Mesenchymal stem cell (in vitro differentiated cells and primary cell): Measurements from ENCODE around the gene DEK.

Experiments used
- DNase-seq: peaks from one replicate; pipeline ENCODE4 v3.0.0-alpha.2; 2013
- H2AFZ ChIP-seq: one replicate; pipeline ENCODE4 v1.6.1; 2013; ENCODE audit warnings: low read depth, mild to moderate bottlenecking, control low read depth, inconsistent platforms, low read length, moderate library complexity
- H2AK5ac ChIP-seq: 2 replicates; pipeline ENCODE4 v1.6.1; 2013; ENCODE audit warnings: low read length, moderate library complexity, mild to moderate bottlenecking, inconsistent platforms; ENCODE audit not compliant: severe bottlenecking
- H2BK120ac ChIP-seq: one replicate; pipeline ENCODE4 v1.6.1; 2013; ENCODE audit warnings: low read depth, mild to moderate bottlenecking, inconsistent platforms, low read length, moderate library complexity
- H2BK12ac ChIP-seq, 2 experiments: one replicate each; pipeline ENCODE4 v1.6.1; 2013; ENCODE audit warnings: inconsistent platforms in 2 of 2, low read length in 2 of 2, mild to moderate bottlenecking in 2 of 2, moderate library complexity in 2 of 2, control low read depth in 1 of 2
- H2BK15ac ChIP-seq: one replicate; pipeline ENCODE4 v1.6.1; 2013; ENCODE audit warnings: mild to moderate bottlenecking, low read depth, inconsistent platforms; ENCODE audit not compliant: poor library complexity, severe bottlenecking
- H2BK5ac ChIP-seq: 2 replicates; pipeline ENCODE4 v1.6.1; 2013; ENCODE audit warnings: low read depth, mild to moderate bottlenecking, low read length, control low read depth, inconsistent platforms; ENCODE audit not compliant: poor library complexity, severe bottlenecking
- H3K14ac ChIP-seq, 2 experiments: one replicate each; pipeline ENCODE4 v1.6.1; 2013; ENCODE audit warnings: inconsistent platforms in 2 of 2, low read length in 2 of 2, control low read depth in 1 of 2, mild to moderate bottlenecking in 1 of 2, moderate library complexity in 1 of 2
- H3K18ac ChIP-seq, 2 experiments: one replicate each; pipeline ENCODE4 v1.6.1; 2013; ENCODE audit warnings: inconsistent platforms in 2 of 2, low read length in 2 of 2, control low read depth in 1 of 2, low read depth in 1 of 2, mild to moderate bottlenecking in 1 of 2
- H3K23ac ChIP-seq, 2 experiments: one replicate each; pipeline ENCODE4 v1.6.1; 2013; ENCODE audit warnings: inconsistent platforms in 2 of 2, low read length in 2 of 2, mild to moderate bottlenecking in 2 of 2, moderate library complexity in 2 of 2, control low read depth in 1 of 2
- H3K27ac ChIP-seq: 2 replicates; pipeline ENCODE4 v1.5.1; 2013; ENCODE audit warnings: mild to moderate bottlenecking, moderate library complexity, low read length, control low read depth, inconsistent platforms; ENCODE audit not compliant: poor library complexity, severe bottlenecking
- H3K27me3 ChIP-seq, 2 experiments: 2 replicates each; pipeline versions ENCODE4 v1.6.1 to v1.7.0; 2013; ENCODE audit warnings: low read length in 2 of 2, mild to moderate bottlenecking in 2 of 2, moderate library complexity in 2 of 2, control low read depth in 1 of 2, inconsistent platforms in 1 of 2; ENCODE audit not compliant: control insufficient read depth in 1 of 2, insufficient read depth in 1 of 2
- H3K36me3 ChIP-seq, 2 experiments: 2 replicates each; pipeline versions ENCODE4 v1.6.1 to v1.7.0; 2013; ENCODE audit warnings: low read length in 2 of 2, control low read depth in 1 of 2, inconsistent platforms in 1 of 2, low read depth in 1 of 2, mild to moderate bottlenecking in 1 of 2; ENCODE audit not compliant: insufficient read depth in 2 of 2, control insufficient read depth in 1 of 2
- H3K4ac ChIP-seq, 2 experiments: one replicate each; pipeline ENCODE4 v1.6.1; 2013; ENCODE audit warnings: inconsistent platforms in 2 of 2, low read length in 2 of 2, mild to moderate bottlenecking in 2 of 2, moderate library complexity in 2 of 2, control low read depth in 1 of 2, low read depth in 1 of 2
- H3K4me1 ChIP-seq: 2 replicates; pipeline ENCODE4 v1.6.1; 2013; ENCODE audit warnings: low read depth, low read length, control low read depth; ENCODE audit not compliant: control insufficient read depth, insufficient read depth
- H3K4me2 ChIP-seq: 2 replicates; pipeline ENCODE4 v1.6.1; 2013; ENCODE audit warnings: low read length, mild to moderate bottlenecking, inconsistent platforms; ENCODE audit not compliant: poor library complexity, severe bottlenecking
- H3K4me3 ChIP-seq, 2 experiments: 2 replicates each; pipeline versions ENCODE4 v1.5.1 to v1.7.0; 2013; ENCODE audit warnings: low read length in 2 of 2, mild to moderate bottlenecking in 2 of 2, control low read depth in 1 of 2, low read depth in 1 of 2; ENCODE audit not compliant: insufficient read depth in 1 of 2
- H3K79me1 ChIP-seq: replicated peaks from 2 replicates; pipeline ENCODE4 v1.6.1; 2013; ENCODE audit warnings: mild to moderate bottlenecking, control low read depth, low read length, inconsistent platforms; ENCODE audit not compliant: poor library complexity, severe bottlenecking
- H3K9ac ChIP-seq: 2 replicates; pipeline ENCODE4 v1.7.0; 2013; ENCODE audit warnings: mild to moderate bottlenecking, low read length, moderate library complexity
- H3K9me3 ChIP-seq: 2 replicates; pipeline ENCODE4 v1.7.0; 2013; ENCODE audit warnings: mild to moderate bottlenecking, low read length; ENCODE audit not compliant: control insufficient read depth
- H4K8ac ChIP-seq: one replicate; pipeline ENCODE4 v1.6.1; 2013; ENCODE audit warnings: inconsistent platforms, mild to moderate bottlenecking, low read length, moderate library complexity
- H4K91ac ChIP-seq: one replicate; pipeline ENCODE4 v1.6.1; 2013; ENCODE audit warnings: mild to moderate bottlenecking, low read length, inconsistent platforms
- whole genome bisulfite sequencing: methylation state at CpG from one replicate; pipeline ENCODE4 v1.1.7; 2013; ENCODE audit warnings: mixed read lengths; 5-methylcytosine and 5-hydroxymethylcytosine counted together

Gene DEK

GRCh38 chr6:18308070-18308735 lies 43.9 kb upstream of the DEK start:
- H3K18ac ChIP-seq = no peak overlapping the region
- DNase-seq = peak; percentile 28
- no peaks in the 10 kb centered on the region for H3K79me1 ChIP-seq
- no peak overlapping the region for H2BK120ac ChIP-seq
- no peak overlapping the region for H2BK12ac ChIP-seq
- no peaks in the 10 kb centered on the region for H3K9me3 ChIP-seq
- peak overlapping the region; percentile 87 for H3K27ac ChIP-seq
- H2BK15ac ChIP-seq = no peak overlapping the region
- no peak overlapping the region for H4K91ac ChIP-seq
- H3K14ac ChIP-seq = no peak overlapping the region
- H3K4me1 ChIP-seq = peaks cover 2% of the 10 kb centered on the region
- H3K9ac ChIP-seq = no peak overlapping the region
- H2BK5ac ChIP-seq = peak overlapping the region; percentile 71
- H3K4me2 ChIP-seq = no peak overlapping the region
- H2AFZ ChIP-seq = no peak overlapping the region
- H4K8ac ChIP-seq = no peak overlapping the region
- H2AK5ac ChIP-seq = no peak overlapping the region
- H3K23ac ChIP-seq = no peak overlapping the region
- H3K36me3 ChIP-seq = no peaks in the 10 kb centered on the region
- H3K4ac ChIP-seq = no peak overlapping the region
- no peaks in the 10 kb centered on the region for H3K27me3 ChIP-seq
- no peak overlapping the region for H3K4me3 ChIP-seq
- 66% methylated on average over 4 of the region's 4 CpGs for WGBS

- Histone ChIP-seq H3K36me3 (no peaks in the 10 kb centered on the region), H4K8ac (no peak overlapping the region), H4K91ac (no peak overlapping the region), H3K14ac (no peak overlapping the region), H2BK120ac (no peak overlapping the region), H3K23ac (no peak overlapping the region), H3K4me2 (no peak overlapping the region), H2BK12ac (no peak overlapping the region), H2BK5ac (no peak overlapping the region), H2BK15ac (no peak overlapping the region), H3K27ac (peak overlapping the region; percentile 62), H3K27me3 (no peaks in the 10 kb centered on the region), H3K4ac (no peak overlapping the region), H2AFZ (no peak overlapping the region), H2AK5ac (no peak overlapping the region), H3K4me1 (peaks cover 2% of the 10 kb centered on the region), H3K9me3 (no peaks in the 10 kb centered on the region), H3K4me3 (no peak overlapping the region), H3K18ac (no peak overlapping the region), H3K9ac (no peak overlapping the region), H3K79me1 (no peaks in the 10 kb centered on the region)
- 81% methylated on average over 2 of the region's 2 CpGs for WGBS
- peak; percentile 34 for DNase-seq
Measured at GRCh38 chr6:18306977-18307376, 42.6 kb upstream of the DEK start.

GRCh38 chr6:18302561-18303439 lies 38.5 kb upstream of the DEK start:
- DNase-seq = no peak
- WGBS = 86% methylated on average over 7 of the region's 8 CpGs
- no peak overlapping the region for H3K14ac ChIP-seq

GRCh38 chr6:18293076-18293904 lies 29.0 kb upstream of the DEK start:
- no peak overlapping the region for H3K4me3 ChIP-seq
- no peak overlapping the region for H2AFZ ChIP-seq
- WGBS = 62% methylated on average over 5 of the region's 6 CpGs
- H3K18ac ChIP-seq = no peak overlapping the region
- no peak overlapping the region for H3K9ac ChIP-seq
- no peaks in the 10 kb centered on the region for H3K4me1 ChIP-seq
- H3K4me2 ChIP-seq = no peak overlapping the region
- H2BK5ac ChIP-seq = no peak overlapping the region
- H3K27me3 ChIP-seq = peaks cover 0 to 7% of the 10 kb centered on the region in 2 experiments
- no peaks in the 10 kb centered on the region for H3K36me3 ChIP-seq
- H2BK15ac ChIP-seq = no peak overlapping the region
- no peak overlapping the region for H3K4ac ChIP-seq
- H3K79me1 ChIP-seq = no peaks in the 10 kb centered on the region
- H4K8ac ChIP-seq = no peak overlapping the region
- no peak overlapping the region for H3K14ac ChIP-seq
- H3K27ac ChIP-seq = no peak overlapping the region
- H4K91ac ChIP-seq = no peak overlapping the region
- H3K9me3 ChIP-seq = no peaks in the 10 kb centered on the region
- no peak overlapping the region for H3K23ac ChIP-seq
- no peak overlapping the region for H2BK120ac ChIP-seq
- no peak overlapping the region for H2AK5ac ChIP-seq
- no peak overlapping the region for H2BK12ac ChIP-seq
- no peak for DNase-seq

More at GRCh38 chr6:18302561-18303439, 38.5 kb upstream of the DEK start:
- Histone ChIP-seq H3K9ac (no peak overlapping the region), H3K27ac (no peak overlapping the region), H2BK15ac (no peak overlapping the region), H3K4me2 (no peak overlapping the region), H4K8ac (no peak overlapping the region), H2AFZ (no peak overlapping the region), H2AK5ac (no peak overlapping the region), H3K4me3 (no peak overlapping the region), H2BK5ac (no peak overlapping the region), H3K4me1 (peaks cover 1% of the 10 kb centered on the region), H3K79me1 (no peaks in the 10 kb centered on the region), H2BK120ac (no peak overlapping the region), H4K91ac (no peak overlapping the region), H2BK12ac (no peak overlapping the region), H3K9me3 (no peaks in the 10 kb centered on the region), H3K27me3 (no peaks in the 10 kb centered on the region), H3K4ac (no peak overlapping the region), H3K36me3 (no peaks in the 10 kb centered on the region), H3K18ac (no peak overlapping the region), H3K23ac (no peak overlapping the region)
